Fibroblast of gingiva (primary cell): Measurements from ENCODE around the gene ADAMTSL2.

Experiments used
- DNase-seq: peaks from one replicate; pipeline ENCODE4 v3.0.0-alpha.2; 2011; ENCODE audit warnings: low read depth

ADAMTSL2 gene

GRCh38 chr9:133499892-133500270 is 34.6 kb upstream of the ADAMTSL2 start:
- no peak for DNase-seq

- no peak for DNase-seq
Measured at GRCh38 chr9:133502112-133502511, 32.4 kb upstream of the ADAMTSL2 start.

- no peak for DNase-seq
Measured at GRCh38 chr9:133505186-133505830, 29.2 kb upstream of the ADAMTSL2 start.

GRCh38 chr9:133505901-133506652 is 28.4 kb upstream of the ADAMTSL2 start:
- peak; percentile 87 for DNase-seq

- peak; percentile 89 for DNase-seq
Measured at GRCh38 chr9:133506653-133507038, 27.9 kb upstream of the ADAMTSL2 start.

GRCh38 chr9:133507246-133507965 is 27.1 kb upstream of the ADAMTSL2 start:
- no peak for DNase-seq

- DNase-seq = no peak
Measured at GRCh38 chr9:133508046-133508445, 26.5 kb upstream of the ADAMTSL2 start.

- DNase-seq = no peak
Measured at GRCh38 chr9:133509179-133510083, 25.1 kb upstream of the ADAMTSL2 start.

- no peak for DNase-seq
Measured at GRCh38 chr9:133510926-133511505, 23.5 kb upstream of the ADAMTSL2 start.

GRCh38 chr9:133511607-133512006 is 22.9 kb upstream of the ADAMTSL2 start:
- no peak for DNase-seq

- no peak for DNase-seq
Measured at GRCh38 chr9:133512253-133513213, 22.0 kb upstream of the ADAMTSL2 start.

GRCh38 chr9:133513214-133514100 is 21.0 kb upstream of the ADAMTSL2 start:
- DNase-seq = no peak

- DNase-seq = no peak
Measured at GRCh38 chr9:133514460-133515239, 19.9 kb upstream of the ADAMTSL2 start.

- no peak for DNase-seq
Measured at GRCh38 chr9:133515240-133515610, 19.3 kb upstream of the ADAMTSL2 start.

- DNase-seq = no peak
Measured at GRCh38 chr9:133515615-133516255, 18.8 kb upstream of the ADAMTSL2 start.

GRCh38 chr9:133516256-133516960 is 18.1 kb upstream of the ADAMTSL2 start:
- no peak for DNase-seq

- no peak for DNase-seq
Measured at GRCh38 chr9:133516961-133517350, 17.5 kb upstream of the ADAMTSL2 start.

GRCh38 chr9:133517711-133518110 is 16.8 kb upstream of the ADAMTSL2 start:
- no peak for DNase-seq
